ENCODE results near the gene CTNNA2.
"Not testable (repeated sequence)": the region's sequence is repeated elsewhere in the genome, so short reads cannot be mapped to it uniquely, and the experiment has no call there.

Gene CTNNA2

DNA sequence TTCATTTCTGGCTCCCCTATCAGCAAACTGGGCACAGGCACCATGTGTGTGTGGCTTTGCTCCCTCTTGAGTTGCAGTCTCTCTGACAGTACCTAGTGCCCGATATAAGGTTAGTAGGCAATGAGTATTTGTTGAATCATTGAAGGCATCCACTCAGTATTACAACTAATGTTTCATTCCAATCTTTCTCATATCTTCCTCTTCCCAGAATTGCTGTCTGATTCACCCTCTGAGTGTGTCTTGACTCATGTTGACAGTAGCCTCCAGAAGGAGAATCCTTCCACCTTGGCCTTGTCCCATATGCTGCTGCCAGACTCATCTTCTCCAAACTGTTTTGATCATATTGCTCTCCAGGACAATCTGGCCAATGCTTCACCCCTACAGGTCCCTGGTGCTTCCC is 589.2 kb downstream of the CTNNA2 start:
- DNase-seq: no peak

DNA sequence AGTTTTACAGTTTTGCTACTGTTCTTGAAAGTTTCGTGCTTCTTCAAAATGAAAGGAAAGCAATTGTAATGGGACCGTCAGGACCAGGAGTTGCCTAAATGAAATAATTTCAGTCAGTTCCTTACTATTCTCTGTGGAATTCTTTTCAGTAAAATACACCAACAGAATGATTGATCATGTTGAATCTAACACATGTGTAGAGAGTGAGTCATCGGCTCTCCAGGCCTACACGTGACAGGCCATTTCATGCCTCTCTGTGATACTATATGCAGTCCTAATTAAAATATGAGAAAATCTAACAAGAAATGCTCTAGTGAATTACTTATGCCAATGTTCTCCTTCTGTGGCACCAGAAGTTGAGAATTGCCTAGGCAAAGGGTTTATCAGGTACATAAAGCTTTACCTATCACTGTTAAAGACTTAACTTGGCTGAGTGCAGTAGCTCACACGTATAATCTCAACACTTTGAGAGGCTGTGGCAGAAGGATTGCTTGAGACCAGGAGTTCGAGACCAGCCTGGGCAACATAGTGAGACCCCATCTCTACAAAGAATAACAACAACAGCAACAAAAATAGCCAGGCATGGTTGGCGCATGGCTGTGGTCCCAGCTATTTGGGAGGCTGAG is 592.3 kb downstream of the CTNNA2 start:
- no peak for DNase-seq

DNA sequence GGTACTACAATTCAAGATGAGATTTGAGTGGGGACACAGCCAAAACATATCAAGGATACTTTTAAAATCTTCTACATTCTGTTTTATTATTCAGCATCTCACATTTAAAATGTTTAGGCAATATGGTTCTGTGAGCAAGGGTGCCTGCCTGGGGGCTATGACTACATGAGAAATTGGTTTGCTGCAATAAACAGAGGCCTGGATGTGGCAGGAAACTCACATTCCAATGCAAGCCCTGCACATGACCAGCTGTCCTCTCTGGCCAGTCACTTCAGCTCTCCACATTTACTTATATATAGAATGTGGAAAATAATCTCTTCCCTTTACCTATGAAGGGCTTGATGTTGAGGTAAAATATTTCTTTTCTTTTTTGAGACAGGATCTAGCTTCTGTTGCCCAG is 598.3 kb downstream of the CTNNA2 start:
- DNase-seq: no peak

DNA sequence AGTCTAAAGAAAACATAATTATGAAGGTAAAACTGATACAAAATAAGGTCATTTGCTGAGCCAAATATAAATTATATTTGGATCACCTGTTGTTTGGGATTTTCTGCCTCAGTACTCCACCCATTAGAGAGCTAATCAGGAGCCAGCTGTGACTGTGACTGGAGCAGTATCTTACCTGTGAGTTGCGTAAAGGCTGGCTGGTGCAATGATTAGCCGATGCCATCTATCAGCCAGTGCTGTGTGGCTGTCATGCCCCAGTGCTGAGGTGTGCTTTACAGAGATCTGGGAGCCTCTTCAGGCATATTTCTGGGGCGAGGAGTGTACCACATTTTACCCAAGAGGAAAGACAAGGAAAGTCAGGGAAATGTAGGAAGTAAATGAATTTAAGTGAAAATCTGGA is 599.9 kb downstream of the CTNNA2 start:
- DNase-seq: no peak

DNA sequence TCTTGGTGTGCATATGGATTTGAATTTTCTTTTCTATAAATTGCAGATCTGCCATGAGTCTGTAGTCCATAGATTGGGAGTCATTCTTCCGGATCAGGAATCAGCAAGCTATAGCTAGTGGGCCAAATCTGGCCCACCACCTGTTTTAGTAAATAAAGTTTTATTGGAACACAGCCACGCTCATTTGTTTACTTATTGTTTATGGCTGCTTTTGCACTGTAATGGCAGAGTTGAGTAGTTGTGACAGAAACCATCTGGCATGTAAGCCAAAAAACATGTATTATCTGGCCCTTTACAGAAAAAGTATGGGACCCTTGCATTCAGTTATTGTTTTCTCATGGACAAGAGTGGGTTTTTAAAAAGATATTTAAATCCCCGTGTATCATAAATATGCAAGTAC is 600.5 kb downstream of the CTNNA2 start:
- DNase-seq: no peak

DNA sequence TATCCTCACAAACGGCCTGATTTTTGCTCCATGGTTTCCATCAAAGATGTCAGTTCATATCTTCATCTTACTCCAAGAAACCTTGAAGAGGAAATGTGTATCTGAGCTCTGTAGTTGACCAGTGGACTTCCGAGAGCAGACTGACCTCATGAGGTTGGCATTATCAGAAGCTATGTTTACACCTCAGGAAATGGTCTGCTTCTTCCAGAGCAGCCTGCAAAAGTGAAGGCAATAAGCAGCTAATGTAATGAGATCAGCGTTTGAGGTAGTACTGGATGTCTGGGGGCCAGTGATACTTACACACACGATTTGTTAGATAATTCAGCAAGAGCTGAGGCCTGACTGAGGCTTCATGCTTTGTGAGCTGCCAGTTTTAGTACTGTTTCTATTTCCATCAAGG is 602.0 kb downstream of the CTNNA2 start:
- no peak for DNase-seq

DNA sequence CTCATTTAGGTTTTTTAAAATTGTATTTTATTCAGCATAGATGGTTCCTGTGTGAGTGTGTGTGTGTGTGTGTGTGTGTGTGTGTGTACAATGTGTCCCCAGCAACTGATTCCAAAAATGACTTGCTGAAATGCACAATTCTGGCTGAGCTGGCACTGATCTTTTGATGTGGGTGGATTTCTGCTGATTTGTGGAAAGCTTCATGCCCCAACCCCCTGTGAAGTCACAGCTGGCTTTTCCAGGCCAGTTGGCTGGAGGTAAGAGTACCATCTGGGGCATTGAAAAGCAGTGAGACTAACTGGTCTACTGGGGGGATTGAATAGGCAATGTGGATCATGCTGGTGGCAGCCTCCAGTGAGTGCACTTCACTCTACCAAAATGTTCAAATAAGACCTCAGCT is 604.5 kb downstream of the CTNNA2 start:
- no peak for DNase-seq

DNA sequence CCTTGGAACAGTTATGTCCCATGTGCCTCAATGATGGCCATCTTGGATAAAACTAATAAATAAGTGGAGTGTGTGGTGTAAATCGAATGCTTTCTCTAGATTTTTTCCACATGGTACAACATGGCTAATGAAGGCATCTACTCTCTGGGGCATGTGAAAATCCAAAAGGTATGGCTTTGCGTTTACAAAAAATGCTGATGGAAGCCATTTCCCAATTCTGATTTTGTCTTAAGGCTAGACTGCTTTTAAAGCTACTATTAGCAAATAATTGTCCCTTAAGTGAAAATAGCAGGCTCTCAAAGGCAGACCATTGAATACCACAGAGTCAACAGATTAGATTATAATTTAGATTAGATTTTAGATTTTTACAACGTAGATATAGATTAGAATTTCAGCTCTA is 608.0 kb downstream of the CTNNA2 start:
- no peak for DNase-seq

DNA sequence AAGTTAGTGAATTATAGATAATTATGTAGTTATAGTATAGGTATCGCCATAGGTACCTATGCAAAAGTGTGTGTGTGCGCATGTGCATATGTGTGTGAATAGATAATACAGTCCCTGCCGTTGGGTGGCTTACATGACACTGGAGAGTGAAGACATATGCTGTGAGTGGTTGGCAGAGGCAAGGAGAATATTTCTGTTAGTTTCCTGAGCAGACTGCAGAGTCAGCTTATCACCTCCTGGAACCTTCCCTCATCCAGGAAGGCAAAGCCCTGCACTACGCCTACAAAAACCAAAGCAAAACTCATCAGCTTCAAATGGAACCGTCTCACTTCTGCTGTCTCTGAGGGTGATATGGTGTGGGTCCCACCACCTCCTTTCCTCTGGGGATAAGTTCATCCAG is 609.8 kb downstream of the CTNNA2 start:
- no peak for DNase-seq

DNA sequence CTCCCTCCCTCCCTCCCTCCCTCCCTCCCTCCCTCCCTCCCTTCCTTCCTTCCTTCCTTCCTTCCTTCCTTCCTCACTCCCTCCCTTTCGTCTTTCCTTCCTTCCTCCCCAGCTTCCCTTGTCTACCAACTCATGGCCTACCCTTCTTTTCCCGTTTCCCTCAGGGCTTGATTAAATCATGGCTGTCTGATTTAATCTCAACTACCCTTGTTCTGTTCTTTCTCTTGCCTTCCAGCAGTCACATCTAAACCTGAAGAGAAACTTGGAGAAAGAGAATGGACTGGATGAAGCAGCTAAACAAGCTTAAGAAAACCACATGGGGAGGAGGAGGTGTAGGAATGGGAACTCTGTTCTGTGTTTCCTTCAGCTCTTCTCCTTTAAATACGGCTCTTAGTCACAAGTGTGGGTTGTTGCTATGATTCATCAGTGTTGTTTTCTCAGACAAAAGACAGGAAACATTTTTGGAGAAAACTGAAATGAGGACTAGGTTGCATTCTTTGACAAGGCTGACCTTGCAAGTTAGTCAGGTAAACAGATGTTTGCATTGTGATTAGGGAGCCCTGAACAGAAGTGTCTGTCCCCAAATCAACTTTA is 613.8 kb downstream of the CTNNA2 start:
- DNase-seq: no peak

DNA sequence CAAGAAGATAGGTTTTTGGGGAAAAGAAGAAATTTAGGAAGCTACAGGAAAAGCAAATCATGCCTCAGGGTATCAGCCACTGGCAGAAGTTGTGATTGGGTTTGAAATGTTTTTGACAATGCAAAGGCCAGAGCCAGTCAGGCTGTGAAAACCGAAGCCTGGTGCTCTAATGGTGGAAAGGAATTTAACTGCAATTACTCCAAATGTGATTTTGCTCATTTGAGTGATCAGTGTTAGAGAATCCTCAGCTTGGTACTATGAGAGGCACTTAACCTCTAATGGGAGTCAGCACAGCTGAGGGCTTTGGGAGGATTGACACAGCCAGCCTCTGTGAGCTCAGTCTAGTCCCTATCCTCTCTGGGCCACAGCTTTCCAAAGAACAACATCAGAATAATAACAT is 615.2 kb downstream of the CTNNA2 start:
- DNase-seq: no peak

DNA sequence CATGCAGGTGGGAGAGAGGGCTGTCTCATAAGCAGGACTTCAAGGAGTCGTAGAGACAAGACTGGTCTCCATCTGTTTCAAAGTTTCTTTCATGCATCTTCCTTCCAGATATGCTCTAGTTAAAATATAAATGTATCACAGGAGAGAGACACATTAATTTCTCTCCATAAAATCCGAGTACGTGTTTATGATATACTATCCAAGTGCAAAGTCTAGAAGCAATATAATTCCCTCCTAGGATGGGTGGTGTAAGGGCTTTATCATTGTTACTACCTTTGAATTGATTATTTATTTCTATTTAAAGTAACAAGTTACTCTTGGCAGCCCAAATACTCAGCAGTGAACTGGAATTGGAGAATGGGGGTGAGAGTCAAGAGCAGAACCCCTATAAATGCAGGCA is 619.4 kb downstream of the CTNNA2 start:
- no peak for DNase-seq

DNA sequence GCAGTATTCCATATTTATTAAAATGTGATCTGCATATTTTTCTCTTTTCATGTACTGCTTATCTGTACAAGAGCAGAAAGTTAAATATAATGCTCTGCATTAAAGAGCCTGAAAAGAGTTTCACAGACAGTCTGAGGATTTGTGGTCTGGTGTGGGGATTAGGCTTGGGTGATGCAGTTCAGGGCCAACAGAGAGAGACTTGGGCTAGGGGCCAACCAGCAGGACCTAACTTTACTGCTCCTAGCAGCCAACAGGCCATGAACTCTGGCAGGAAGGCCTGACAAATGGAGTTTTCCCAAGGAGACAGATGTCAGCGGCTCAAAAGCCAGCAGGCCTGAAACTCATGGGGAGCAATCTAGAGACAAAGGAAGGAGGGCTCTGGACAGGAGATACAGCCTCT is 622.1 kb downstream of the CTNNA2 start:
- DNase-seq: no peak

DNA sequence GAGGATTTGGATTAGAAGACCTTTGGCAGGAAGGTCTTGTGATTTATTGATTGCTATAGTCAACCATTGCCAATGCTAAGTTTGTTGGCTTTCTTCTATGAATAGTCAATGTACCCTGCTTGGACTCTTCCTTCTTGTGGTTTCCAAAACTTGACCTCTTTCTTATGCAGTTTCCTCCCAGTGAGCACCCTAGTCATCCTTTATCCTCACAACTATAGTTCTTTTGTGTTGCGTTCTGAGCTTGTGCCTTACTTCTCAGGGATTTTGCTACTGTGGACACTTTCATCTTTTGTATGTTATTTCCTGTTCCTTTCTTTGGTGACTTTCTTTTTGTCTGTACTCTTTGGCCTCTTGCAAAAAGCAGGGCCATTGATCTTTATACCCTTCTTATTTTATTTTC is 623.5 kb downstream of the CTNNA2 start:
- no peak for DNase-seq

DNA sequence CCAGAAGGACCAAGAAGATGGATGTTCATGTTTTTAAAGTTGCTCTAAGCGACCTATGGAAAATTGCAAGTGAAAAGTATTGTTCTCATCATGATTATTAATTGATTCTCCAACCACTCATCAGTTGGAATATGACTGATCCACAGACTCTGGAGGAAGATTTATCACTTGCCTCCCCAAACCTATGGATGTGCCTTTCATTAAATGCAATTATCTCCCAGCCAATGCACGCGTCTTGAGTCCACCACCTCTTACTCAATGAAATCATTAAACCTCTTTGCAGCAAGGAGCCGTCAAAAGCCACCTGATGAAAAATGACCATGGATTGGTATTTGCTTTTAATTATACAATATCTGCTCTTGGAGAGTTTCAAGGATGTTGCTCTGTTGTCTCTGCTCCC is 626.1 kb downstream of the CTNNA2 start:
- DNase-seq: no peak

DNA sequence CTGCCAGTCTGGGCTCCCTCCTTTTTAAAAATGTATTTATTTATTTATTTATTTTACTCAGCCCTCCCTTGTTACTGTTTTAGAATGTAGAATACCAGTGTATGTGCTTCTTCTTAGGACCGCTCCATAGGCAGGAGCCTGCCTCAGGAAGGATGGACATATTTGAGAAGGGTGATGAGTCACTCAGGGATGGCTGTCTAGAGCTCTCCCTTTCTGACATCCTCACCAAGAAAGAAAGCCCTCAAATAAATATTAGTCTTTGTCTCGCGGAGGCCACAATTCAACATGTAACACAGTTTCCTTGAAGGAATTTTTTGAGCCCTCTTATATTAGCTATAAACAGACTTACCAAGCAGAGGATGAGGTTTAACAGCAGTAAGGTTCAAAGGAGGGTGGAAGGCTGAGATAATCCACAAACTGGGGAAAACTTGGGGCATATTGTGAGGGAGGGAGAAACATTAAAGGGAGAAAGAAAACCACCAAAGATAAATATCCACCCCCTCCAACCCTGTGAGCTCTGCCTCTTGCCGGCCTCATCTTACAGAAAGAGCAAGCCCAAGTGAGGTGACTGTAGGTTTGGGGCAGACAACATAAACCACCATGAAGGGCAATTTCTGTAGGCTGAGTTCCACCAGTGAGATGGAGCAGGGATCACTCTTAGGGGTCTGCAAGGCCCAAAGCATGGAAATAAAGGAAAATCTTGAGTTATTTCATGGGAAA is 628.3 kb downstream of the CTNNA2 start:
- no peak for DNase-seq

DNA sequence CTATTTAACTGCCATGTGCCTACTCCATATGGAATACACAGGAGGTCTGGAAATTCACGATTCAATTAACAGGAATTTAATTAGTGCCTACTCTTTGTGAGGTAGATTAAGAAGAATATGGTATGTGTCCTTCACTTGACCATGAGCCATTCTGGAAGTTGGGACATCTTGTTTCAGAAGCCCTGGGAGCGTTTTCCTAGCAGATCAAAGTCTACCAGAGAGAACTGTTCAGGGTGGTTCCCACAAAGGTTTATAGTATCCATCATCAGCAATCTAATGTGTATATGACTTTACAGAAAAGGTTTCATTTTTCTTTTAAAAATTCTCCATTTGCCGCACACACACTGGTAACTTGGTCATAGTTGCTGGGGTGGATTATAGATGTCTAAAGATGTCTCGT is 632.6 kb downstream of the CTNNA2 start:
- DNase-seq: no peak

DNA sequence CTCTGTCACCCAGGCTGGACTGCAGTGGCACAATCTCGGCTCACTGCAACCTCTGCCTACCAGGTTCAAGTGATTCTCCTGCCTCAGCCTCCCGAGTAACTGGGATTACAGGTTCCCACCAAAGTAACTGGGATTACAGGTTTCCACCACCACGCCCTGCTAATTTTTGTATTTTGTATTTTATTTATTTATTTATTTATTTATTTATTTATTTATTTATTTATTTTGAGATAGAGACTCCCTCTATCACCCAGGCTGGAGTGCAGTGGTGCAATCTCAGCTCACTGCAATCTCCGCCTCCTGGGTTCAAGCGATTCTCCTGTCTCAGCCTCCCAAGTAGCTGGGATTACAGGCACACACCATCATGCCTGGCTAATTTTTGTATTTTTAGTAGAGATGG is 633.9 kb downstream of the CTNNA2 start:
- DNase-seq: not testable (repeated sequence)

DNA sequence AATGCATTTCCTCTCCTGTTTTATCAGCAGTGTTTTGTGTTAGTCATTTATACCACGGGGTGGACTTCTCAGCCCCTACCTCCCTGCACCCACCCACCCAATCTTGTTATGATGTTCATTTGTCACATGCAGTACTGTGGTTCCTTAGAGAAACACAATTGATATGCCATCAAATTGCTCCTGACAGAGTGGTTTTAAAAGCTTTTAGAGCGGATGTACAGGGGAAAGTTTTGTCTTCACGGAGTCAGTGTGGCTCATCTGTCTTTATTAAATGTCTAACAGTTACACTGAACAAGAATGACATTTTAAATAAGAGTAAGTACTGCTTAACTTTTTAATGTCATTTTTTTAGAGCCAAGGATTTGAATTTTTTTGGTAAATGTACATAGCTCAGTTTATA is 634.8 kb downstream of the CTNNA2 start:
- no peak for DNase-seq

DNA sequence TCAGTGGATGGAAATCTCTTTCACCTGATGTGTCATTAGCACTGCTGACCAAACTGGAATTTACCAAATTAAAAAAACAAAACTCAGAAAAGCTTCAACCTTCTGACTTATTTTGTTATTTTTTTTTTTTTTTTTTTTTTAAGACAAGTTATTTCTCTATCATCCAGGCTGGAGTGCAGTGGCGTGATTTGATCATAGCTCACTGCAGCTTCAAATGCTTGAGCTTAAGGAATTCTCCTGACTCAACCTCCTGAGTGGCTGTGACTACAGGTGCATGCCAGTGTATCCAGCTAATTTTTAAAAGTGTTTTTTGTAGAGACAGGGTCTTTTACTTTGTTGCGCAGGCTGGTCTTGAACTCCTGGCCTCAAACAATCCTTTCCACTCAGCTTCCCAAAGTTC is 636.1 kb downstream of the CTNNA2 start:
- DNase-seq: no peak

DNA sequence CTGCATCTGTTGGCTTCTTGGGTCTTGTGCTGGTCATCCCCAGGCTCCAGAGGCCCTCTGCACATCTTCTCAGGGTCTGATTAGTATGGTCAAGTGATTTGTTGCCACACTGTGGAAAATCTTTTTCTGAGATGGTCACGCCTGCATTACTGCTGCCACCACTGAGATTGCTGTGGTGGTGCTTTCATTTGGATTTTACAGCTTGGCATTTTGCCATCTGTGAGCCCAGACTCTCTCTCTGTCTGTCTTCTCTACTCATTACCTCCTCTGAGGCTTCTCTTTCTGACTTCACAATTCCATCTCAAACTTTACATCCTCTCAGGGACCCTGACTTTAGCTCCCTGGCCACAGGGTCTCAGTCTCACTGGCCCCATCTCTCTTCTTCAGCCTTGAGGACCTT is 637.1 kb downstream of the CTNNA2 start:
- no peak for DNase-seq

DNA sequence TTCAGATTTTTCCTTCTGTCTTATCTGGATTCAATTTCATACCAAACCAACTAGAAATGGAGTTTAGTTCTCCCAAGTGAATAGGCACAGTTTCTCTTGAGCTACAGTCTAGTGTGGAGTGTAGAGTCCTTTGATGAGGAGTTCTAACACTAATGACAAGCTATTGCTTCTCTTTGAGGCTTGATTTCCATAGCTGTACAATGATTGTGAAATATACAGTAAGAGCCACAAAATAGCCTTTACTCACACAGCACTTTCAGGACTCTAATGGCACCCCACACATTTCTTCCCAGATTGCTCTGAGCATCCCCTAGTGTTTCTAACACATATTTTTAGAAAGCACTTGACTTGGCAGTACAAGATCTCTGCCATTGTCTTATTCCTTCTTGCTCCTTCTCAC is 638.4 kb downstream of the CTNNA2 start:
- no peak for DNase-seq

DNA sequence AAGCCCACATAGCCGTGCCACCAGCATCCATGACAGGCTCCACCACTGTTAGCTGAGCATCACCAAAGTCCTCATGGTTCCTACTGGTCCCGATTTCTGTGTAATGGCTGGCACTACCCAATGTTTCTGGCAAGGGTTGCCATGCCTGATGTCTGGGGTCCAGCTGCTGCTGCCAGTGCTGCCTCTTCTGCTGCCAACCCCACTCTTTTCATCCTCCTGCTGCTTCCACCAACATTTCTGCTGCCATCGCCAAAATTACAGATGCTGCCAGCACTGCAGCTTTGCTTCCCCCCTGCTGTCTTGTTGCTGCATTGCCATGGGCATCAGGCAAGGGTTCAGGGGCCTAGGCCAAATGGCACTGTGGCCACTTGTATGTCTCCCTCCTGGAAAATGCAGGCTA is 638.8 kb downstream of the CTNNA2 start:
- no peak for DNase-seq

DNA sequence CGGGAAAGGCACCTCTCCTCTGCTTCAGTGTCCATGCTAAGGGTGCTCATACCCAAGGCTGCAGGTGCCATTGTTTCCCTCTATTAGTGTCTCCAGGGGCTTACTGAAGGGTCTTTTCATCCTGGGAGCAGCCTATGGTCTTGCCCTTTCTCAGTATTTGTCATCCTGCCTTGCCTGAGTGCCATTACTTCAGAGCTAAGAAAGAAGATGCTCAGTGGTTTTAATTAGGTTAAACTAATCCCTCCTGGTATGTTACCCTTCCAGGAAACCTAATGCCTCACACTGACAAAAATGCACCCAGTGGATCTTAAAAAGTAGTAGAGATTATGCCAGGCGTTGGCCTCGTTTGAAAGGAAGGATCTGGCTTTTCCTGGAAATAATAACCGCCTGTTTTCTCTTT is 640.3 kb downstream of the CTNNA2 start:
- DNase-seq: no peak

DNA sequence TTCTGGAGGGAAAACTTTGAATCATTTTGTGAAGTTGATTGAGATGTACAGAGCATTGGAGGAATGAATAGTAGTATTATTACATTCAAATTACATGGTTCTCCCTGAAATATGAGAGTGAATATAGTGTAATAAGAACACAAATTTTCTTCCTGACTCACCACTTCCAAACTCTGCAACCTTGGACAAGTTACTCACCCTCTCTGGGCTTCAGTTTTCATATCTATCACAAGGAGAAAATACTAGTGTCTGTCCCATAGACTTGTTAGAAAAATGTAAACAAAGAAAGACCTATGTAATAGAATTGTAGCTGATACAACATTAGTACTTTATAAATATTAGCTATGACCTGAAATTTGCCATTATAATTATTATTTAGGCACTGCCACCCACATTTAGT is 640.9 kb downstream of the CTNNA2 start:
- DNase-seq: no peak
